HepG2 (cell line): Measurements from ENCODE around the gene IGSF8. TPM values are rescaled to one million over a fixed set of nuclear protein-coding genes. Genes with fewer than 3 reads are reported as not detected.
A peak's percentile ranks its signal among the peaks of the same experiment; 100 is the strongest.

ENCODE experiments used
- CTCF ChIP-seq: sonication (generic); formaldehyde crosslinking; IDR thresholded peaks from 2 replicates; pipeline ENCODE4 v1.5.0; 2020; ENCODE audit warnings: mild to moderate bottlenecking, missing genetic modification reagents, moderate library complexity
- GATAD2A ChIP-seq: IDR thresholded peaks from 2 replicates; pipeline ENCODE4 v1.6.1; 2016
- HDAC1 ChIP-seq: sonication (generic); formaldehyde crosslinking; IDR thresholded peaks from 2 replicates; pipeline ENCODE4 v1.5.1; 2020; ENCODE audit warnings: mild to moderate bottlenecking, missing genetic modification reagents
- HNRNPL ChIP-seq: fragments of 200-400 bp; formaldehyde crosslinking; IDR thresholded peaks from 2 replicates; pipeline ENCODE4 v1.6.1; 2017; ENCODE audit warnings: mild to moderate bottlenecking, low read depth, low read length
- IRF2 ChIP-seq: IDR thresholded peaks from 2 replicates; pipeline ENCODE4 v1.6.1; 2018; ENCODE audit warnings: missing genetic modification reagents, missing compliant biosample characterization
- MIER2 ChIP-seq: IDR thresholded peaks from 2 replicates; pipeline ENCODE4 v1.6.1; 2016; ENCODE audit warnings: missing biosample characterization, missing genetic modification reagents
- NFYB ChIP-seq: sonication (generic); formaldehyde crosslinking; IDR thresholded peaks from 2 replicates; pipeline ENCODE4 v1.4.0; 2020; ENCODE audit warnings: missing genetic modification reagents
- RAD21 ChIP-seq: fragments of 450-650 bp; formaldehyde crosslinking; IDR thresholded peaks from 2 replicates; pipeline ENCODE4 v1.5.0; 2020; ENCODE audit warnings: mild to moderate bottlenecking
- SAP130 ChIP-seq: IDR thresholded peaks from 2 replicates; pipeline ENCODE4 v1.6.1; 2016; ENCODE audit warnings: low read depth
- SMAD1 ChIP-seq: sonication (generic); formaldehyde crosslinking; IDR thresholded peaks from 2 replicates; pipeline ENCODE4 v1.4.0; 2020; ENCODE audit warnings: missing genetic modification reagents, low read depth, mild to moderate bottlenecking, borderline replicate concordance
- SOX6 ChIP-seq, 2 experiments: fragments of 450-650 bp in 1 of 2; sonication (generic) in 1 of 2; formaldehyde crosslinking in 1 of 2; IDR thresholded peaks; 2 replicates each; pipeline versions ENCODE4 v1.4.0 to v1.6.1; 2017 to 2020; ENCODE audit warnings: antibody characterized with exemption in 1 of 2, mild to moderate bottlenecking in 1 of 2, missing genetic modification reagents in 1 of 2
- STAG1 ChIP-seq: sonication (generic); formaldehyde crosslinking; IDR thresholded peaks from 2 replicates; pipeline ENCODE4 v1.4.0; 2020; ENCODE audit warnings: missing genetic modification reagents
- TBX3 ChIP-seq: fragments of 450-650 bp; IDR thresholded peaks from 2 replicates; pipeline ENCODE4 v1.6.1; 2017; ENCODE audit warnings: antibody characterized with exemption, mild to moderate bottlenecking, inconsistent platforms, borderline replicate concordance
- TEAD3 ChIP-seq: optimal IDR thresholded peaks from 2 replicates; pipeline ENCODE3; 2016; ENCODE audit warnings: borderline replicate concordance
- TFAP4 ChIP-seq: sonication (generic); IDR thresholded peaks from 2 replicates; pipeline ENCODE4 v1.6.1; 2016; ENCODE audit warnings: low read depth, borderline replicate concordance
- XRCC5 ChIP-seq: fragments of 200-400 bp; formaldehyde crosslinking; optimal IDR thresholded peaks from 2 replicates; pipeline ENCODE3; 2017; ENCODE audit warnings: mild to moderate bottlenecking, low read length
- ZBTB1 ChIP-seq: sonication (generic); formaldehyde crosslinking; IDR thresholded peaks from 2 replicates; pipeline ENCODE4 v1.4.0; 2020; ENCODE audit warnings: missing genetic modification reagents, borderline replicate concordance
- ZFP36 ChIP-seq: fragments of 150-350 bp; IDR thresholded peaks from 2 replicates; pipeline ENCODE4 v1.6.1; 2018; ENCODE audit warnings: borderline replicate concordance, low read length, low read depth; ENCODE audit not compliant: partially characterized antibody
- ZNF768 ChIP-seq: sonication (generic); formaldehyde crosslinking; IDR thresholded peaks from 2 replicates; pipeline ENCODE4 v1.4.0; 2020; ENCODE audit warnings: missing genetic modification reagents
- ZNF850 ChIP-seq: sonication (generic); formaldehyde crosslinking; conservative IDR thresholded peaks from 2 replicates; pipeline ENCODE4 v1.9.0; 2021; ENCODE audit warnings: mild to moderate bottlenecking, missing genetic modification reagents
- ZNF878 ChIP-seq: sonication (generic); formaldehyde crosslinking; IDR thresholded peaks from 2 replicates; pipeline ENCODE4 v1.8.1; 2023; ENCODE audit warnings: mild to moderate bottlenecking, missing genetic modification reagents, moderate library complexity
- polyA plus RNA-seq, 8 experiments: library from polyadenylated mRNA; depleted of rRNA in 3 of 8; stranded (reverse) in 7 of 8; unstranded in 1 of 8; fragments of >200 nt; fragmentation: Illumina TruSeq in 4 of 8; extraction: Trizol in 4 of 8; gene quantifications; 2 replicates each; pipeline versions ENCODE4 v1.2.1 to v1.2.3, GENCODE V29; 2011 to 2016; ENCODE audit warnings: low read depth in 4 of 8, missing spikeins in 1 of 8, mixed read lengths in 1 of 8; ENCODE audit not compliant: insufficient read depth in 1 of 8
- total RNA-seq, 5 experiments: library from RNA; depleted of rRNA; stranded (reverse); fragments of >200 nt; fragmentation: Illumina TruSeq; extraction: Trizol; gene quantifications; 2 replicates each; pipeline ENCODE4 v1.2.3, GENCODE V29; 2016; ENCODE audit warnings: low read depth in 1 of 5
- TF ChIP-seq, protein P1 (sequence below), 2 experiments: sonication (generic) in 1 of 2; formaldehyde crosslinking in 1 of 2; IDR thresholded peaks; 2 replicates each; pipeline versions ENCODE4 v1.4.0 to v1.6.1; 2018 to 2020; ENCODE audit warnings: missing genetic modification reagents in 2 of 2, borderline replicate concordance in 1 of 2, low read depth in 1 of 2, mild to moderate bottlenecking in 1 of 2, missing biosample characterization in 1 of 2
- TF ChIP-seq, protein P2 (sequence below): sonication (generic); formaldehyde crosslinking; IDR thresholded peaks from 2 replicates; pipeline ENCODE4 v1.8.0; 2022; ENCODE audit warnings: missing genetic modification reagents, low read depth, mild to moderate bottlenecking, borderline replicate concordance
- TF ChIP-seq, protein P3 (sequence below): sonication (generic); formaldehyde crosslinking; IDR thresholded peaks from 2 replicates; pipeline ENCODE4 v1.8.0; 2023; ENCODE audit warnings: mild to moderate bottlenecking, missing genetic modification reagents

IGSF8 gene
- total and polyA plus RNA-seq, 2 of the 13 experiments (the other 11 are each of a cell fraction or from before 2014, with no cell fraction given) = 24.0 to 41.0 TPM

GRCh38 chr1:160046494-160047110, 51.8 kb downstream of the IGSF8 start (continued):
- TF ChIP-seq, protein P1, sequence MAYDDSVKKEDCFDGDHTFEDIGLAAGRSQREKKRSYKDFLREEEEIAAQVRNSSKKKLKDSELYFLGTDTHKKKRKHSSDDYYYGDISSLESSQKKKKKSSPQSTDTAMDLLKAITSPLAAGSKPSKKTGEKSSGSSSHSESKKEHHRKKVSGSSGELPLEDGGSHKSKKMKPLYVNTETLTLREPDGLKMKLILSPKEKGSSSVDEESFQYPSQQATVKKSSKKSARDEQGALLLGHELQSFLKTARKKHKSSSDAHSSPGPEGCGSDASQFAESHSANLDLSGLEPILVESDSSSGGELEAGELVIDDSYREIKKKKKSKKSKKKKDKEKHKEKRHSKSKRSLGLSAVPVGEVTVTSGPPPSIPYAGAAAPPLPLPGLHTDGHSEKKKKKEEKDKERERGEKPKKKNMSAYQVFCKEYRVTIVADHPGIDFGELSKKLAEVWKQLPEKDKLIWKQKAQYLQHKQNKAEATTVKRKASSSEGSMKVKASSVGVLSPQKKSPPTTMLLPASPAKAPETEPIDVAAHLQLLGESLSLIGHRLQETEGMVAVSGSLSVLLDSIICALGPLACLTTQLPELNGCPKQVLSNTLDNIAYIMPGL (CRISPR knock-in tag; IDR thresholded peaks at IDR 0.05; ENCODE audit: borderline replicate concordance in 1 of 2, low read depth in 1 of 2) = peak; percentile 25 to 41; a peak in 3 of 4 replicates
- TF ChIP-seq, protein P2, sequence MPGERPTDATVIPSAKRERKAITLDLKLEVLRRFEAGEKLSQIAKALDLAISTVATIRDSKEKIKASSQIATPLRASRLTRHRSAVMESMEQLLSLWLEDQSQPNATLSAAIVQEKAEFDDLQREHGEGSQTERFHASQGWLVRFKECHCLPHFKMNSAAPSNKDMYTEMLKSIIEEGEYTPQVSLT (CRISPR knock-in tag) = no peak
- TF ChIP-seq ZFP36 (no peak), ZNF850 (no peak), RAD21 (CRISPR knock-in tag) (peak; percentile 66), XRCC5 (peak; percentile 65), ZNF878 (CRISPR knock-in tag) (no peak), TEAD3 (CRISPR knock-in tag) (peak; percentile 19), STAG1 (CRISPR knock-in tag) (peak; percentile 66), TBX3 (peak; percentile 46; the same call in 1 of the 2 replicates), GATAD2A (peak; percentile 36), ZNF768 (CRISPR knock-in tag) (peak; percentile 57; the same call in 1 of the 2 replicates), ZBTB1 (CRISPR knock-in tag) (no peak), TFAP4 (peak; percentile 95), SAP130 (CRISPR knock-in tag) (peak; percentile 39), IRF2 (CRISPR knock-in tag) (0 out of 2 replicates have a peak, but pooled peaks have one; percentile 11), NFYB (CRISPR knock-in tag) (no peak), SMAD1 (CRISPR knock-in tag) (0 out of 2 replicates have a peak, but pooled peaks have one; percentile 48), HDAC1 (CRISPR knock-in tag) (peak; percentile 26; the same call in 1 of the 2 replicates), MIER2 (CRISPR knock-in tag) (no peak), SOX6 (IDR thresholded peaks at IDR 0.05) (no peak), SOX6 (CRISPR knock-in tag; IDR thresholded peaks at IDR 0.05) (0 out of 2 replicates have a peak, but pooled peaks have one; percentile 7), HNRNPL (peak; percentile 90), CTCF (CRISPR knock-in tag) (peak; percentile 74)
- TF ChIP-seq, protein P3, sequence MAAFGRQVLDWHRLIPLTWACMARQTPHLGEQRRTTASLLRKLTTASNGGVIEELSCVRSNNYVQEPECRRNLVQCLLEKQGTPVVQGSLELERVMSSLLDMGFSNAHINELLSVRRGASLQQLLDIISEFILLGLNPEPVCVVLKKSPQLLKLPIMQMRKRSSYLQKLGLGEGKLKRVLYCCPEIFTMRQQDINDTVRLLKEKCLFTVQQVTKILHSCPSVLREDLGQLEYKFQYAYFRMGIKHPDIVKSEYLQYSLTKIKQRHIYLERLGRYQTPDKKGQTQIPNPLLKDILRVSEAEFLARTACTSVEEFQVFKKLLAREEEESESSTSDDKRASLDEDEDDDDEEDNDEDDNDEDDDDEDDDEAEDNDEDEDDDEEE (CRISPR knock-in tag) = 0 out of 2 replicates have a peak, but pooled peaks have one; percentile 56
